Astrocyte (in vitro differentiated cells and primary cell): Measurements from ENCODE around the gene SCYL3.

Experiments
- CTCF ChIP-seq: IDR thresholded peaks from 2 replicates; pipeline ENCODE4 v1.5.1; 2011; ENCODE audit warnings: low read depth, mild to moderate bottlenecking, inconsistent platforms, low read length, moderate library complexity; ENCODE audit not compliant: insufficient read depth
- EZH2 ChIP-seq: IDR thresholded peaks from 2 replicates; pipeline ENCODE4 v1.6.1; 2012; ENCODE audit warnings: mild to moderate bottlenecking, low read length, inconsistent platforms; ENCODE audit not compliant: insufficient read depth

GRCh38 chr1:169896013-169896412, 2.3 kb upstream of the SCYL3 start:
- no peak for TF ChIP-seq CTCF
- TF ChIP-seq EZH2 = no peak
